ENCODE measurements around the gene MNAT1.

Gene MNAT1

DNA sequence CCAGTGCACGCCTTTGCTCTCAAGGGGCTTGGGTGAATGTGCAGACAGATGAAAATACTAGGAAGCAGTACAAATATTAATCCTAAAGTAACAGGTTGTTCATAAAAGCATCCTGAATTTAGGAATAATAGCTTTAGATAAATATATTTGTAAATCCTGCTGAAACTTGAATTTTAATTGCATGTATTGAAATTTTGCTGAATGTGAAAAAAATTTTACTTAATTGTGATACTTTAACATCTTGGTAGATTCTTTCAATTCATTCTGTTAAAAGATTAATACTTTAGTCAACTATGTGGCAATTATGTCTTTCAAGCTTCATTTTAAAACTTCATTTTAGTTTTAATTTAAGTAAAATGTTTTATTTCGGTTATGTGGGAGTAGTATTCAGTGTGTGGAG, 251.9 kb downstream of the MNAT1 start:
- TF ChIP-seq, protein P1, sequence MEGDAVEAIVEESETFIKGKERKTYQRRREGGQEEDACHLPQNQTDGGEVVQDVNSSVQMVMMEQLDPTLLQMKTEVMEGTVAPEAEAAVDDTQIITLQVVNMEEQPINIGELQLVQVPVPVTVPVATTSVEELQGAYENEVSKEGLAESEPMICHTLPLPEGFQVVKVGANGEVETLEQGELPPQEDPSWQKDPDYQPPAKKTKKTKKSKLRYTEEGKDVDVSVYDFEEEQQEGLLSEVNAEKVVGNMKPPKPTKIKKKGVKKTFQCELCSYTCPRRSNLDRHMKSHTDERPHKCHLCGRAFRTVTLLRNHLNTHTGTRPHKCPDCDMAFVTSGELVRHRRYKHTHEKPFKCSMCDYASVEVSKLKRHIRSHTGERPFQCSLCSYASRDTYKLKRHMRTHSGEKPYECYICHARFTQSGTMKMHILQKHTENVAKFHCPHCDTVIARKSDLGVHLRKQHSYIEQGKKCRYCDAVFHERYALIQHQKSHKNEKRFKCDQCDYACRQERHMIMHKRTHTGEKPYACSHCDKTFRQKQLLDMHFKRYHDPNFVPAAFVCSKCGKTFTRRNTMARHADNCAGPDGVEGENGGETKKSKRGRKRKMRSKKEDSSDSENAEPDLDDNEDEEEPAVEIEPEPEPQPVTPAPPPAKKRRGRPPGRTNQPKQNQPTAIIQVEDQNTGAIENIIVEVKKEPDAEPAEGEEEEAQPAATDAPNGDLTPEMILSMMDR (IDR thresholded peaks at IDR 0.05; ENCODE audit: low read depth, low read length, missing control alignments): no peak
- H3K4me3 ChIP-seq (ENCODE audit: low read depth, low read length): no peak overlapping the region
- no peak for DNase-seq (ENCODE audit: low read depth)

DNA sequence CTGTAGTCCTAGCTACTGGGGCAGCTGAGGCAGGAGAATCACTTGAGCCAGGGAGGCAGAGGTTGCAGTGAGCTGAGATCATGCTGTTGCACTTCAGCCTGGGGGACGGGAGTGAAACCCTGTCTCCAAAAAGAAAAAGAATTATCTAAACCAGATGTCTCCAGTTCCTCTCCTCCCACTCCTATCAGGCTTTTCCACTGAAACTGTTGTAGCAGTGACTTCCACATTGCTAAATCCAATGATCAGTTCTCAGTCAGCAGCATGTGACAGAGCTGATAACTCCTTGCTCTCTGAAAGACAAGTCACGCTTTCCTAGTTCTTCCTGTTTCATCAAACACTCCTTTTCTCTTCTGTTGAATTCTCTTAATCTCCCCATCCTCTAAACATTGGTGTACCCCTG, 255.0 kb downstream of the MNAT1 start:
- TF ChIP-seq, protein P1 (IDR thresholded peaks at IDR 0.05; ENCODE audit: low read depth, low read length, missing control alignments): no peak
- no peak overlapping the region for H3K4me3 ChIP-seq (ENCODE audit: low read depth, low read length)
- DNase-seq (ENCODE audit: low read depth): no peak

DNA sequence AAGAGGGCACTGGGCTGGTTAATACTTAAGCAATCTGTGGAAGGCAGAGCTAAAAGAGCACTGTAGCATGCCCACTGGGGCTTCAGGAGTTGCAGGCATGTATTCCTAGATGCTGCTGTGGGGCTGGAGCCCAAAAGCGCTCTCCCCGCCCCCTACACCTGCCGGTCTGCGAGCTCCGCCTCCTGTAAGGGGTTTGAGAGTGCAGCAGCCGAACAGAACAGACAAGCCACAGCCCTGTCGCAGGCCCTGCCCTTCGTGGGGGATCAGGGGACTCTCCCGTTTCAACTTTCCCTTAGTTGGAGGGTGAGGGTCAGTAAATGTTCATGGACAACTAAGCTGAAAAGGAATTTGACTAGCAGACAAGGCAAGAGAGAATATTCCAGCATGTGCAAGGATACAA, 264.1 kb downstream of the MNAT1 start:
- H3K4me3 ChIP-seq (ENCODE audit: low read depth, low read length): no peak overlapping the region
- TF ChIP-seq, protein P1 (IDR thresholded peaks at IDR 0.05; ENCODE audit: low read depth, low read length, missing control alignments): no peak
- DNase-seq (ENCODE audit: low read depth): no peak

DNA sequence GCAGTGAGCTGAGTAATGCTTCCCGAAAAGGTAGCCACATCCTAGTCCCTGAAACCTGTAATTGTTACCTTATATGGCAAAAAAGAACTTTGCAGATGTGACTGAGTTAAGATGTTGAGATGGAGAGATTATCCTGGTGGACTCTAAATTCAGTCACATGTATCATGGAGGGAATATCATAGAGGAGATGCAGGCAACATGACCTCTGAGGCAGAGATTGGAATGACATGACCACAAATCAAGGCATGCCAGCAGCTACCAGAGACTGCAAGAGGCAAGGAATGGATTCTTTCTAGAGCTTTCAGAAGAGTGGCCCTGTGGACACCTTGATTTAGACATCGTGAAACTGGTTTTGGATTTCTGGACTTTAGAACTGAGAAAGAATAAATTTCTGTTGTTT, 265.0 kb downstream of the MNAT1 start:
- TF ChIP-seq, protein P1 (IDR thresholded peaks at IDR 0.05; ENCODE audit: low read depth, low read length, missing control alignments): no peak
- no peak for DNase-seq (ENCODE audit: low read depth)
- no peak overlapping the region for H3K4me3 ChIP-seq (ENCODE audit: low read depth, low read length)

DNA sequence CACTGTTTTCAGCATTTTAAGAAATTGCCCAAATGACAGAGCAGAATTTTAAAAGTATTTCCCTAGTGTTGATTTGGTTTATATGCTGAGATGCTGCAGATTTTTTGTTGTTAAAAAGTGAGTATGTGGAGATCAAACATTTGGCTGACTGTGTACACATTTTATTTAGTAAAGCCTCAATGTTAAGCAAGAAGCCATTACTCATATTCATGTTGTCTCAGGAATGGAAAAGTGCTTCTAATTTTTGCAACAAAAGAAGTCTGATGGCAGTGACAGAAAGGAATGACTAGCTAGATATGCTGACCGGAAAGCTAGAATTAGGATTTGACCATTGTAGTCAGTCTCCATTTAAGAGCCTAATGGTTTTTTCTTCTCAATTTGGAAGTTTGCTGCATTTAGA, 269.0 kb downstream of the MNAT1 start:
- H3K4me3 ChIP-seq (ENCODE audit: low read depth, low read length): no peak overlapping the region

DNA sequence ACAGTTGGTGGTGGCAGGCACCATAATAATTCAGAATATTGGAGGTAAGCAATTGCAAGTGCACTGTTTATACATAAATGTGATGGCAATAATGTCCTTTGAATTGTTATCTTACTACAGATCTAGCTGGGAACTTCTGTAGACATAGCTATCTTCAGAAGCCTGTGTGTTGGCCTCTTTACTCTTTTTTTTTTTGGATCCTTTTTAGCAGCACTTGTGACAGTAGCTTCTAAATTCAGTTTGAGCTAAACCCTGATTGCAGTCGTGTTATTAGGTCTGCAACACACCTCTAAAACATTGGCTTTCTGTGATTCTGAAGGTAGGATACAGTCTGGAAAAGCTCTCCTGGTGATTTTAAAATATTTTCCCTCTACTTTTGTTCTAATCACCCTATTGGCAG, 285.0 kb downstream of the MNAT1 start:
- DNase-seq (ENCODE audit: low read depth): no peak
- TF ChIP-seq, protein P1 (IDR thresholded peaks at IDR 0.05; ENCODE audit: low read depth, low read length, missing control alignments): no peak
- no peak overlapping the region for H3K4me3 ChIP-seq (ENCODE audit: low read depth, low read length)

More for the DNA sequence above, 269.0 kb downstream of the MNAT1 start:
- TF ChIP-seq, protein P1 (IDR thresholded peaks at IDR 0.05; ENCODE audit: low read depth, low read length, missing control alignments): no peak
- DNase-seq (ENCODE audit: low read depth): no peak
